GM19452 (cell line): ENCODE data around the gene SAT2.

Experiments used
- ATAC-seq: cut with Tn5 transposase; IDR thresholded peaks from one replicate; pipeline ENCODE4 v1.9.1; 2021; ENCODE audit not compliant: unreplicated experiment

The SAT2 gene

DNA sequence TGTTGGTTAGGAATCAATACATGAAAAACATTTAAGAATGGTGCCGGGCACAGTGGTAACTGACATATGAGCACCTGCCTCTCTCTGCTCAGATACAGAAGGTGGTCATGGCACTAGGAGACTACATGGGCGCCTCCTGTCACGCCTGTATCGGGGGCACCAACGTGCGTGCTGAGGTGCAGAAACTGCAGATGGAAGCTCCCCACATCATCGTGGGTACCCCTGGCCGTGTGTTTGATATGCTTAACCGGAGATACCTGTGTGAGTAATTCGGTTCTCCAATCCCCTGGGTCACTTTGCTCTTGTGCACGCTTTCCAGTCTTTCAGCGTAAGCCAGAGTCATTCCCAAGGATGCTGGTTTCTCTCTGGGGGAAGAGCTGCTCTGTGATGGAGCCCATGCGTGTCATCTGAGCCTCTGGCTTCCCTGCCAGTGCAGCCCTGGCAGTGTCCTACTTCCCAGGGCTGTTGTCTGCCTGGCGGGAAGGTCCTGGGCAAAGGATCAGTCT lies 51.1 kb downstream of the SAT2 start:
- no peak for ATAC-seq
